ENCODE measurements around the gene CCDC191.

Gene CCDC191

GRCh38 chr3:114056130-114057010, at the start of gene CCDC191, which contains the start of gene QTRT2:
CCDC191 (minus strand) TSS chr3:114056526; CDS start chr3:114056466, 60 bp downstream.
QTRT2 (plus strand) TSS chr3:114056737; CDS start chr3:114065258, 8,521 bp downstream.
- DNase-seq (ENCODE audit: low read depth, low spot score) = peak; percentile 98

- DNase-seq (ENCODE audit: low read depth, low spot score) = no peak
Observed at GRCh38 chr3:114104414-114104813, 48.1 kb upstream of the CCDC191 start.

GRCh38 chr3:114103858-114104257, 47.5 kb upstream of the CCDC191 start:
- no peak for DNase-seq (ENCODE audit: low read depth, low spot score)

GRCh38 chr3:114103181-114103580, 46.9 kb upstream of the CCDC191 start:
- DNase-seq (ENCODE audit: low read depth, low spot score) = no peak

GRCh38 chr3:114101101-114101500, 44.8 kb upstream of the CCDC191 start:
- DNase-seq (ENCODE audit: low read depth, low spot score) = no peak

- no peak for DNase-seq (ENCODE audit: low read depth, low spot score)
Observed at GRCh38 chr3:114095796-114096195, 39.5 kb upstream of the CCDC191 start.

- DNase-seq (ENCODE audit: low read depth, low spot score) = peak; percentile 31
Observed at GRCh38 chr3:114093596-114093995, 37.3 kb upstream of the CCDC191 start.

GRCh38 chr3:114093016-114093380, 36.7 kb upstream of the CCDC191 start:
- no peak for DNase-seq (ENCODE audit: low read depth, low spot score)

- DNase-seq (ENCODE audit: low read depth, low spot score) = no peak
Observed at GRCh38 chr3:114092151-114093015, 36.1 kb upstream of the CCDC191 start.

GRCh38 chr3:114089675-114090074, 33.3 kb upstream of the CCDC191 start:
- no peak for DNase-seq (ENCODE audit: low read depth, low spot score)

- no peak for DNase-seq (ENCODE audit: low read depth, low spot score)
Observed at GRCh38 chr3:114086356-114086755, 30.0 kb upstream of the CCDC191 start.

GRCh38 chr3:114083112-114083511, 26.8 kb upstream of the CCDC191 start:
- no peak for DNase-seq (ENCODE audit: low read depth, low spot score)

GRCh38 chr3:114081037-114081436, 24.7 kb upstream of the CCDC191 start:
- no peak for DNase-seq (ENCODE audit: low read depth, low spot score)

- DNase-seq (ENCODE audit: low read depth, low spot score) = no peak
Observed at GRCh38 chr3:114080201-114080600, 23.9 kb upstream of the CCDC191 start.

- DNase-seq (ENCODE audit: low read depth, low spot score) = no peak
Observed at GRCh38 chr3:114079761-114080160, 23.4 kb upstream of the CCDC191 start.

GRCh38 chr3:114078126-114078525, 21.8 kb upstream of the CCDC191 start:
- no peak for DNase-seq (ENCODE audit: low read depth, low spot score)

- DNase-seq (ENCODE audit: low read depth, low spot score) = no peak
Observed at GRCh38 chr3:114076711-114077110, 20.4 kb upstream of the CCDC191 start.

GRCh38 chr3:114071786-114072185, 15.5 kb upstream of the CCDC191 start:
- DNase-seq (ENCODE audit: low read depth, low spot score) = no peak

GRCh38 chr3:114068336-114068735, 12.0 kb upstream of the CCDC191 start:
- DNase-seq (ENCODE audit: low read depth, low spot score) = no peak

- no peak for DNase-seq (ENCODE audit: low read depth, low spot score)
Observed at GRCh38 chr3:114067804-114068203, 11.5 kb upstream of the CCDC191 start.

- DNase-seq (ENCODE audit: low read depth, low spot score) = no peak
Observed at GRCh38 chr3:114060906-114061655, 4.8 kb upstream of the CCDC191 start.

- no peak for DNase-seq (ENCODE audit: low read depth, low spot score)
Observed at GRCh38 chr3:114058646-114059045, 2.3 kb upstream of the CCDC191 start.
